ENCODE data around the gene C1QTNF2. TPM values are rescaled to one million over a fixed set of nuclear protein-coding genes. Genes with fewer than 3 reads are reported as not detected.
"Not testable (repeated sequence)": the region's sequence is repeated elsewhere in the genome, so short reads cannot be mapped to it uniquely, and the experiment has no call there.

C1QTNF2 gene
- total RNA-seq, 1 donor from 2014 or later = 3.8 TPM

DNA sequence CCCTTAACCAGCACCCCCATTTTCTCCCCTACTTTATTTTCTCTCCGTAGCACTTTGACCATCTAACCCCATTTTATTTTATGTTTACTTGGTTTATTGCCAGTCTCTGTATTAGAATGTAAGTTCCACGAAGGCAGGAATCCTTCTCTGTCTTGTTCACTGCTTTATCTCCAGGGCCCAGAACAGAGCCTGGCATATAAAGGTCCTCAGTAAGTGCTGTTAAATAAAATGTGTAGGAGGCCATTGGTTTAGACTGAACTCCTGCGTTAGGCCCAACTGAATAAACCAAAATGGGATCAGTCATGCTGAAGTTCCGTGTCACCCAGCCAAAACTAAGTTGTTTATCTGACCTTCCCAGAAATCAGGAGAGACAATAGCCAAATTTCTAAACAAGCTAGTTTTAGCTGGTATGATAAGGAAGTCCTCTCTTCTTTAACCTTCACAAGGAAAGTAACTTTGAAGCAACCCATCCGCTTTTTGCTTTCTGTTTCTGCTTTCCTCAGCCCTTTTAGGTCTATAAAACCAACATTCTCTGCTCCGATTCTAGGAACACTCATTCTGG is 29.0 kb downstream of the C1QTNF2 start:
- no peak for DNase-seq (ENCODE audit: low spot score)

GRCh38 chr5:160340513-160340912 is 29.9 kb downstream of the C1QTNF2 start:
- not testable (repeated sequence) for DNase-seq (ENCODE audit: low spot score)

DNA sequence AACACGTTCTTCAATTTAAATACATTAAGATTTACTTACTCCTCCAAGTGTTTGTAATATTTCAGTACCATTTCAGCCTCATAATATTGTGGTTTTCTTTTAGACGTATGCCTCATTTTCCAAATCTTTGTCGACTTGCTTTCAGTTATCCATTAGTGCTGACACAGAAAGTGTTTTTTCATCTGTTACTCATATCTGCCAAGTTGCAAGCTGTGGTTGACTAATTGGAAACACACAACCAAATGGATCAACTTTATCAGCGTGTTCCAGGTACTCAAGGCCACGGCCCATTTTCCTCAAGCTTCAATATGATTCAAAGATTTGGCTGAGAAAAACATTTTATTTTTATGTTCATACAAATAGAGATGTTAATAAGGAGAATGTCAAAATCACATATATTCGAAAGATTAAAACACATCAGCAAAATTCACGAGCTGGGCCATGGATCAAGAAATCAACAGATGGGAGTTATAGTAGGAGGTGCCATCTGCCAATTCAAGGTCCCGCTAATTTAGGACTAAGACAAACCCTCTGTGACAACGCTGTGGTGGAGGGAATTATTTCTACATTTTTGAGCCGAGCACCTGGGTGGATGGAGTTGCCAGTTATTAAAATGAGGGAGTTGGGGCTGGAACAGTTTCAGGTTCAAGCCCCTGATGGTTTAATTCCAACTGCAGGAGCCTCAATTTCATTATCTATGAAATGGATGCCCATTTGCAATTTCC is 30.9 kb downstream of the C1QTNF2 start:
- no peak for DNase-seq (ENCODE audit: low spot score)

- DNase-seq (ENCODE audit: low spot score) = not testable (repeated sequence)
These were observed 35.7 kb downstream of the C1QTNF2 start for GRCh38 chr5:160334716-160335115.

DNA sequence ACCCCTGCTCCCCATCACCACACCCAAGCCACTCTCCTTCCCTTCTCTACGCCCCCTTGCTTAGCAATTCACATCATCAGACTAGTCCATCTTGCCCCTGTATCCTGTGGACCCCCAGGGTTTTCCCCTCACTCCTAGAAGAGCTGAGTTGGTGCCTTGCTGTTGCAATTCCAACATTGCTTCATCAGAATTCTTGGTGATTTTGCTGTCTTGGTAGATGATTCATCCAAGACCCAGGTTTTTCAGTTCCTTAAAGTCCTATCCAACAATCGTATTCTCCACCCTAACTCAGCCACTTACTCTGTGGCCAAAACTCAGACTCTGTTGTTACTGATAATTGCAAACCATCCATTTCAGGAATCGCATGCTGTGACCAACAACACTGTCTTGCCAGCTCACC is 36.7 kb downstream of the C1QTNF2 start:
- no peak for DNase-seq (ENCODE audit: low spot score)

- DNase-seq (ENCODE audit: low spot score) = no peak
These were observed 40.2 kb downstream of the C1QTNF2 start for GRCh38 chr5:160330212-160330611.

GRCh38 chr5:160327818-160328217 is 42.6 kb downstream of the C1QTNF2 start:
- DNase-seq (ENCODE audit: low spot score) = no peak

- no peak for DNase-seq (ENCODE audit: low spot score)
These were observed 43.4 kb downstream of the C1QTNF2 start for GRCh38 chr5:160326981-160327380.

DNA sequence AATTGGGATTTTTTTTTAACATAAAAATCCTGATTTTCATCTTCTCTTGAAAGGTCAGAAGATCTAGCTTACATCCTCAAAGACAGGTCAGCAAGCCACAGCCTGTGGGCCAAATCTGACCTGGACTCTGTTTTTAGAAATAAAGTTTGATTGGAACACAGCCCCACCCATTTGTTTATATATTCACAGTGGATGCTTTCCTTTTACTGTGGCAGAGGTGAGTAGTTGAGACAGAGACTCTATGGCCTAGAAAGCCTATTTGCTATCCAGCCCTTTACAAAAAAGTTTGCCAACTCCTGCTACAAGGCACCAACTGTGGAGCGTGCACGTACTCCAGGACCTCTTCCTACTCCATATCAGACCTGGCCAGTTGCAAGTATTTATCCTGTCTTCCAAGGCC is 44.7 kb downstream of the C1QTNF2 start:
- no peak for DNase-seq (ENCODE audit: low spot score)

GRCh38 chr5:160324886-160325285 is 45.5 kb downstream of the C1QTNF2 start:
- DNase-seq (ENCODE audit: low spot score) = no peak

GRCh38 chr5:160318409-160318808 is 52.0 kb downstream of the C1QTNF2 start:
- DNase-seq (ENCODE audit: low spot score) = no peak

DNA sequence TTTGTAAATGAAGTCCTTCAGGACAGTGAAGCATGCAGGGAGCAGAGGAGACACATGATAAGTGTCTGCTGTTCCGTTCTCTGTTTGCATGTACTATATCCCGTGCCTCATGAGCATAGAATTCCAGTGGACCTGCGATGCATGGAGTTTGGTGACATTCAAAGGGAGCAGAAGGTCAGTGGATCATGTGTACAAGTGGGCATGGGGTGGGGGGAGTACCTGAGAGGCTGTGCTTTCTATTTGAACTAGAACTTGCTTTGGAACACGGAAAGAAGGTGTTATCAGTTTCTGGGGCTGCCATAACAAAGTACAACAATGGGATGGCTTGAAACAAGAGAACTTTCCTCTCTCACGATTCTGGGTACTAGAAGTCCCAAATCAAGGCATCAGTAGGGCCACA is 53.0 kb downstream of the C1QTNF2 start:
- DNase-seq (ENCODE audit: low spot score) = no peak

- DNase-seq (ENCODE audit: low spot score) = no peak
These were observed 54.5 kb downstream of the C1QTNF2 start for GRCh38 chr5:160315968-160316367.

- DNase-seq (ENCODE audit: low spot score) = no peak
These were observed 57.3 kb downstream of the C1QTNF2 start for GRCh38 chr5:160312960-160313727.

- DNase-seq (ENCODE audit: low spot score) = peak; percentile 59
These were observed 58.1 kb downstream of the C1QTNF2 start, which contains the start of gene CCNJL for GRCh38 chr5:160312134-160312959. Gene CCNJL, minus strand, starts transcription at chr5:160312564. Its CDS starts 641 bp downstream, at chr5:160311923.

DNA sequence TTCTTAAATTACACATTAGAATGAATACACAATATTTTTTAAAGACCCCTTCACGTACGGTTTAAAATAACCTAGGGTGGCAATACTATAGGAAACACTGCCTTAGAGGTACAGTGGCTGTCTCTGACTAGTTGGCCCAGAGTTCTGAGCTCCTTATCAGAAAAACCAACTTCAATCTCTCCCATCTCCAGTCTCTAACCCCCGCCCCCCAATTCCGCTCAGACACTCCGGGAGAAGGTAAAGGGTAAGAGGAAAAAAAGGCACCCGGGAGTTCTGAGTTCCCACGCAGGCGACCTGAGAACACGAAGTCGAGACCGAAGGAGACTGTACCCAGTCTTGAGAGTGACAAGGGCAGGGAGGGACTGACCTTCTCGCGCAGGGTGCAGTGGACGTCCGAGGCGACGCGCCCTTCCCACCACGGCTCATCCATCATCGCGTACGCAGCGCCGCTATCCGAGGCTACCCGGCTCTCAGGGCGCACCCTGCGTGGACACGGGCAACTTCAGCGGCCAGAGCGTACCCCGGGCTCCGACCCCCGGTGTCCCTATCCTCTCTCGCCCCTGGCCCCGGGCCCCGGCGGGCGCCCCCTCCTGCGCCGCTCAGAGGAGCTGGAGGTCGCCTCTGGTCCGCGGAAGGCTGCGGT is 58.8 kb downstream of the C1QTNF2 start:
- DNase-seq (ENCODE audit: low spot score) = no peak

- DNase-seq (ENCODE audit: low spot score) = no peak
These were observed 59.7 kb downstream of the C1QTNF2 start for GRCh38 chr5:160310552-160311295.

DNA sequence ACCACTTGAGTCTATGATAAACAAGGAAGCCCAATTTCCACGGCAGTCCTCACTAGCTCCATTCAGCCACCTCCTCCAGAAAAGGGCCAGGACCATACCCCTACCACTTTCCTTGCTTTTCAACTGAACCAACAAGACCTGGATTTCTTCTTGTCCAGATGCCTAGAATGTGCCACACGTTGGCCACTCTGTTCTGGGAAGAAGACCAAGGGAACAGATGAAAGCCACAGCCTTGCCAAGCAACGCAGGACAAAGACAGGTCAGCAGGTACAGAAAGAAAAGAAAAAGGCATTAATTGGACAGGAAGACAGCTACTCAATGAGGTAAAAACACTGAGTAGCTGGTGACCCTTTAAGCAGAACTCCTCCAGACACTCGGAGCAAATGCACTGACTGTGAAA is 60.3 kb downstream of the C1QTNF2 start:
- no peak for DNase-seq (ENCODE audit: low spot score)

GRCh38 chr5:160306696-160307095 is 63.7 kb downstream of the C1QTNF2 start:
- no peak for DNase-seq (ENCODE audit: low spot score)

DNA sequence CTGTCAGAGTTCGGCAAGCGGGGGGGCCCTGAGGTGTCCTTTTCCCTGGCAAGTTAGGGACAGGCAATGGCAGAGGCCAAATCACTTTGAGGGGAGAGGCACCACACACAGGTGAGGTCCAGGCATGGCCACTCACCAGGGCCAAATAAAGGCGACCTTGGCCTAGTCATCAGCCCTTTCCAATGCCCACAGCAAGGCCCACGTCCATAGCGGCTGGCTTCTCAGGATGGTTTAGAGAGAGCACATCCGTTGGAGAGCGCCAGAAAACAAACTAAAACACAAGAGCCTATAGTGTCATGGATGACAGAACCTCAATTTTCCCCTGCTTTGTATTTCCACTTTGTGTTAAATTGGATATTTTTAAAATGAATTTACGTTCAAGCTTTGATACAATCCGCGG is 65.1 kb downstream of the C1QTNF2 start:
- DNase-seq (ENCODE audit: low spot score) = no peak

- no peak for DNase-seq (ENCODE audit: low spot score)
These were observed 66.7 kb downstream of the C1QTNF2 start for GRCh38 chr5:160303690-160304089.

All from ureter (tissue), 1 donor.